Smooth muscle cell (in vitro differentiated cells): Measurements from ENCODE around the gene KCNJ1. TPM values are rescaled to one million over a fixed set of nuclear protein-coding genes. Genes with fewer than 3 reads are reported as not detected.

ENCODE experiments used
- DNase-seq: peaks from one replicate; lab custom pipeline; 2025; ENCODE audit not compliant: unreplicated experiment; lab: John Stamatoyannopoulos, UW
- H2AFZ ChIP-seq: fragments of 200-600 bp; sonication (generic); 2 replicates; pipeline ENCODE4 v1.6.0; 2016; ENCODE audit warnings: antibody characterized with exemption, low read depth, mild to moderate bottlenecking
- H3F3A ChIP-seq: fragments of 200-600 bp; sonication (generic); 2 replicates; pipeline ENCODE4 v1.6.0; 2017; ENCODE audit warnings: antibody characterized with exemption, low read depth
- H3K27ac ChIP-seq: fragments of 200-600 bp; sonication (generic); 2 replicates; pipeline ENCODE4 v1.5.1; 2016; ENCODE audit warnings: low read depth, mild to moderate bottlenecking
- H3K27me3 ChIP-seq: fragments of 200-600 bp; sonication (generic); 2 replicates; pipeline ENCODE4 v1.6.1; 2016; ENCODE audit warnings: low read depth, mild to moderate bottlenecking
- H3K36me3 ChIP-seq: fragments of 200-600 bp; sonication (generic); 2 replicates; pipeline ENCODE4 v1.5.1; 2016; ENCODE audit warnings: low read depth
- H3K4me1 ChIP-seq: fragments of 200-600 bp; sonication (generic); 2 replicates; pipeline ENCODE4 v1.5.1; 2016; ENCODE audit warnings: low read depth
- H3K4me2 ChIP-seq: fragments of 200-600 bp; sonication (generic); 2 replicates; pipeline ENCODE4 v1.6.0; 2016; ENCODE audit warnings: mild to moderate bottlenecking
- H3K4me3 ChIP-seq: fragments of 200-600 bp; sonication (generic); 2 replicates; pipeline ENCODE4 v1.5.1; 2016; ENCODE audit warnings: mild to moderate bottlenecking
- H3K79me2 ChIP-seq: fragments of 200-600 bp; sonication (generic); 2 replicates; pipeline ENCODE4 v1.6.0; 2016; ENCODE audit warnings: low read depth, mild to moderate bottlenecking
- H3K9ac ChIP-seq: fragments of 200-600 bp; sonication (generic); 2 replicates; pipeline ENCODE4 v1.6.0; 2016; ENCODE audit warnings: low read depth
- H3K9me3 ChIP-seq: fragments of 200-600 bp; sonication (generic); replicated peaks from 2 replicates; pipeline ENCODE4 v1.5.1; 2016; ENCODE audit warnings: low read depth
- H4K20me1 ChIP-seq: fragments of 200-600 bp; sonication (generic); 2 replicates; pipeline ENCODE4 v1.6.0; 2016; ENCODE audit warnings: low read depth
- CTCF ChIP-seq: fragments of 200-600 bp; sonication (generic); IDR thresholded peaks from 2 replicates; pipeline ENCODE4 v1.5.1; 2017; ENCODE audit warnings: borderline replicate concordance, mild to moderate bottlenecking, antibody characterized with exemption; ENCODE audit not compliant: insufficient read depth, poor library complexity, severe bottlenecking
- WGBS: methylation state at CpG from one replicate; pipeline ENCODE4 v1.1.7; 2016; ENCODE audit warnings: low lambda C conversion rate; 5-methylcytosine and 5-hydroxymethylcytosine counted together
- polyA plus RNA-seq: library from polyadenylated mRNA; unstranded; fragments of >200 nt; fragmentation: Nextera tagmentation; extraction: Ambion mirVana; gene quantifications from 2 replicates; pipeline ENCODE4 v1.2.1, GENCODE V29; 2016
- total RNA-seq: library from RNA; depleted of rRNA; stranded (reverse); fragments of >200 nt; gene quantifications from 2 replicates; pipeline ENCODE4 v1.2.3, GENCODE V29; 2014

Gene KCNJ1
- total and polyA plus RNA-seq, 2 experiments from 2014 or later, result 0.99 TPM; not detected in 1

DNA sequence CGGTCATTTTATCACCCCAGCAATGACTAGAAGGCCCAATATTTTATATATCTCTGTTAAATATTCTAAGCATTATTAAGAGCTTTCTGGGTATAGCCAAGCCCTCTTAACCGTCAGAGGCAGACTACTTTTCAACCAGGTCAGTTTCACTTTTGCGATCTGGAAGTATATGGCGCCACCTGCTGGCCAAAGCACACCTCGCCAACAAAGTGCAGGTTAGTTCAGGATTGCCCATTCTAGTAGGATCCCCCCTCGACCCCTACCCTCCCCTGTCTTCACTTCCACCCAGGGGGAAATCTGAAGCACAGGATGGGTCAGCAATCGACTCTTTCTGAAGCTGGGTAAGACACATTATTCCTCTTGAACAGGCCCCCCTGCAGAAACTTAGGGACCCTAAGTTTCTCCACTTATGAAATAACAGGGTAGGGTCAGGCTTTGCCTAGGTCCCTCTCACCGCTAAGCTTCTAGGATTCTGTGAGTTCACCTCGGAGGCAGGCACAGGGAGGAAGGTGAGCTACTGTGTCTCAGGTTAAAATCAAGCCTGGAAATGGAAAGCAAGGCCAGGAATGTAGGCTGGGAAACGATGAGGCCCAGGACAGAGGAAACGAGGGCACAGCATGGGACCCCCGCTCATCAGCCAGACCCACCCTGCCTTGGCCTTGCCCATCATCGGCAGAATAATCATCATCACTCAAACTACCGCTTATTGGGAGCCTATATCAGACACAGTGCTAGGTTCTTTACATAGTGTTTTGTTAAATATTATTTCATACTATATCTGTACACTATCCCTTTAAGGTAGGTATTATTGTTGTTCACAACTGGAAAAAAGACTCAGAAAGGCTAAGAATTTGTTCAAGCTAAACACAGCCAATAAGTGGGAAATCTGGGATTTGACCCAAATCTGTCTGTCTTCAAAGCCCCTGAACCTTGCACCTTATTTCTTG is 35.6 kb downstream of the KCNJ1 start:
- no peak overlapping the region for H3K4me3 ChIP-seq
- H4K20me1 ChIP-seq, result no peaks in the 10 kb centered on the region
- H3K27ac ChIP-seq, result no peak overlapping the region
- no peaks in the 10 kb centered on the region for H3K9me3 ChIP-seq
- DNase-seq, result peak; percentile 42
- no peak overlapping the region for H2AFZ ChIP-seq
- no peaks in the 10 kb centered on the region for H3K79me2 ChIP-seq
- no peaks in the 10 kb centered on the region for H3F3A ChIP-seq
- H3K4me2 ChIP-seq, result peak overlapping the region; percentile 19
- H3K27me3 ChIP-seq, result no peaks in the 10 kb centered on the region
- no peak overlapping the region for H3K9ac ChIP-seq
- peak; percentile 92 for TF ChIP-seq CTCF
- no peaks in the 10 kb centered on the region for H3K4me1 ChIP-seq
- 32% methylated on average over 14 of the region's 14 CpGs for WGBS
- no peaks in the 10 kb centered on the region for H3K36me3 ChIP-seq

GRCh38 chr11:128830290-128831173 is 36.6 kb downstream of the KCNJ1 start:
- H2AFZ ChIP-seq, result no peak overlapping the region
- H3K9me3 ChIP-seq, result no peaks in the 10 kb centered on the region
- no peak for DNase-seq
- no peaks in the 10 kb centered on the region for H3F3A ChIP-seq
- no peaks in the 10 kb centered on the region for H3K27me3 ChIP-seq
- H3K27ac ChIP-seq, result no peak overlapping the region
- no peaks in the 10 kb centered on the region for H3K36me3 ChIP-seq
- H3K9ac ChIP-seq, result no peak overlapping the region
- no peak for TF ChIP-seq CTCF
- peak overlapping the region; percentile 19 for H3K4me2 ChIP-seq
- no peak overlapping the region for H3K4me3 ChIP-seq
- no peaks in the 10 kb centered on the region for H3K79me2 ChIP-seq
- 79% methylated on average over 11 of the region's 11 CpGs for WGBS
- H4K20me1 ChIP-seq, result no peaks in the 10 kb centered on the region
- H3K4me1 ChIP-seq, result no peaks in the 10 kb centered on the region

- H3K9me3 ChIP-seq, result no peaks in the 10 kb centered on the region
- H3F3A ChIP-seq, result no peaks in the 10 kb centered on the region
- no peak overlapping the region for H3K27ac ChIP-seq
- no peak for TF ChIP-seq CTCF
- no peaks in the 10 kb centered on the region for H3K27me3 ChIP-seq
- H3K4me2 ChIP-seq, result no peak overlapping the region
- H3K4me3 ChIP-seq, result no peak overlapping the region
- H3K9ac ChIP-seq, result no peak overlapping the region
- H3K4me1 ChIP-seq, result no peaks in the 10 kb centered on the region
- WGBS, result 64% methylated on average over 4 of the region's 4 CpGs
- H3K79me2 ChIP-seq, result no peaks in the 10 kb centered on the region
- DNase-seq, result no peak
- H4K20me1 ChIP-seq, result no peaks in the 10 kb centered on the region
- no peaks in the 10 kb centered on the region for H3K36me3 ChIP-seq
- H2AFZ ChIP-seq, result no peak overlapping the region
Measured at GRCh38 chr11:128828350-128828749, 38.7 kb downstream of the KCNJ1 start.
